ENCODE results near the gene REEP2. TPM values are rescaled to one million over a fixed set of nuclear protein-coding genes. Genes with fewer than 3 reads are reported as not detected.
A peak's percentile ranks its signal among the peaks of the same experiment; 100 is the strongest.

REEP2 gene
- total RNA-seq, 1 donor from 2014 or later, result 0.55 TPM

- H3K4me3 ChIP-seq, result peak overlapping the region; percentile 40
- no peak for TF ChIP-seq CTCF (IDR thresholded peaks at IDR 0.05)
- H3K27ac ChIP-seq, result no peak overlapping the region
- peaks cover 3% of the 10 kb centered on the region for H3K27me3 ChIP-seq
- DNase-seq (peak; percentile 61), ATAC-seq (peak; percentile 4)
- no peaks in the 10 kb centered on the region for H3K9me3 ChIP-seq
- H3K36me3 ChIP-seq, result peaks cover 22% of the 10 kb centered on the region
- H3K4me1 ChIP-seq, result peaks cover 11% of the 10 kb centered on the region
- intact Hi-C loops (cut with DNase I), result no loop called here
These were observed 761 bp downstream of the REEP2 start for GRCh38 chr5:138439477-138440158.

- no peak for ATAC-seq
These were observed 1.6 kb downstream of the REEP2 start for GRCh38 chr5:138440159-138441073.

DNA sequence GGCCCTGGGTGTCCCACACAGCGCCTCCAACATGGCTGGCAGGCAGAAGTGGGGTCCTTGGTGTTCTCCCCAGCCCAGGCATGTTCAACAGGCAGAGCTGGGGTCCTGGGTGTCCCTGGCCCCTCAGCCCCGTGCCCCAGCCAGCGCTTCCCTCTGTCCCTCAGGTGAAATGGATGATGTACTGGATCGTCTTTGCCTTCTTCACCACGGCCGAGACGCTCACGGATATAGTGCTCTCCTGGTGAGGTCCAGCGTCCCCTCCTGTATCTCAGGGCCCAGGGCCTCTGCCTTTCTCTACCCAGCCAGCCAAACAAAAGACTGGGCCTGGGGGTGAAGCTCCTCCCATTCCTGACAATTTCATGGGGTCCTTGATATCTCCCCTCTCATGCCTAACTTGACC is 2.4 kb downstream of the REEP2 start:
- no peak overlapping the region for H3K4me3 ChIP-seq
- peaks cover 6% of the 10 kb centered on the region for H3K36me3 ChIP-seq
- H3K27me3 ChIP-seq, result peaks cover 3% of the 10 kb centered on the region
- DNase-seq, result peak; percentile 40
- H3K4me1 ChIP-seq, result peaks cover 11% of the 10 kb centered on the region
- intact Hi-C loops (cut with DNase I), result no loop called here
- no peak for ATAC-seq
- no peaks in the 10 kb centered on the region for H3K9me3 ChIP-seq
- TF ChIP-seq CTCF (IDR thresholded peaks at IDR 0.05), result no peak
- no peak overlapping the region for H3K27ac ChIP-seq

More at GRCh38 chr5:138440159-138441073, 1.6 kb downstream of the REEP2 start:
- H3K4me3 ChIP-seq, result no peak overlapping the region
- TF ChIP-seq CTCF (IDR thresholded peaks at IDR 0.05), result no peak
- H3K27me3 ChIP-seq, result peaks cover 3% of the 10 kb centered on the region
- peak; percentile 48 for DNase-seq
- intact Hi-C loops (cut with DNase I), result no loop called here
- H3K27ac ChIP-seq, result no peak overlapping the region
- no peaks in the 10 kb centered on the region for H3K9me3 ChIP-seq
- peaks cover 11% of the 10 kb centered on the region for H3K4me1 ChIP-seq
- peaks cover 14% of the 10 kb centered on the region for H3K36me3 ChIP-seq

DNA sequence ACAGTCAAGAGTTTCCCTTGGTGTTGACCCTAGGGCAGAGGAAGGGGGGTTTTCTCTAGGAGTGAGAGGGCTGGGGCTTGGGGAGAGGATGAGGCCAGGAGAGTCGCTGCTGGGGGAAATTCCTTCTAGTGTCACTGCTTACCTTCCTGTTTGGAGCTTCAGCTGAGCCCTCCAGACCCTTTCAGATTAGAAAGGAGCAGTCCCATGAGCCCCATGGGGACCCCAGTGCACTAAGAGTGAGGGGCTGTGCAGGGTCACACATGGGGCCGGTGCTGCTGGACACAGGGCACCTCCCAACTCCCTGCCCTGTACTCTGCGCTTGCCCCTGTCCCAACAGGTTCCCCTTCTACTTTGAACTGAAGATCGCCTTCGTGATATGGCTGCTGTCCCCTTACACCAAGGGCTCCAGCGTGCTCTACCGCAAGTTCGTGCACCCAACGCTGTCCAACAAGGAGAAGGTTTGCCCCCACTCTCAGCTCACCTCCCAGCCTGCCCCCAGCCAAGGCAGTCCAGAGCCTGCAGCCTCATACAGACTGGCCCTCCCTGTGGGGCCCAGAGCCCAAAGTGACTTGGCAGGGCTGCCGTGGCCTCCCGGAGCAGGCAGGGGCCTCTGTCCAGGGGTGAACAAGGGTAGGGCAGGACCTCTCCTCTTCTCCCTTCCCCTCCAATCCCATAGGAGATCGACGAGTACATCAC is 5.4 kb downstream of the REEP2 start:
- Histone ChIP-seq H3K36me3 (no peaks in the 10 kb centered on the region), H3K9me3 (no peaks in the 10 kb centered on the region), H3K4me3 (no peak overlapping the region), H3K27me3 (peaks cover 3% of the 10 kb centered on the region), H3K4me1 (peaks cover 3% of the 10 kb centered on the region), H3K27ac (no peak overlapping the region)
- no peak for TF ChIP-seq CTCF (IDR thresholded peaks at IDR 0.05)
- ATAC-seq (no peak), DNase-seq (peak; percentile 54)
- intact Hi-C loops (cut with DNase I), result no loop called here

GRCh38 chr5:138444774-138445546 is 6.1 kb downstream of the REEP2 start:
- Histone ChIP-seq H3K27me3 (peaks cover under 1% of the 10 kb centered on the region), H3K9me3 (no peaks in the 10 kb centered on the region), H3K36me3 (no peaks in the 10 kb centered on the region), H3K4me1 (peaks cover 5% of the 10 kb centered on the region), H3K4me3 (no peak overlapping the region), H3K27ac (no peak overlapping the region)
- intact Hi-C loops (cut with DNase I), result no loop called here
- DNase-seq (peak; percentile 50), ATAC-seq (no peak)
- no peak for TF ChIP-seq CTCF (IDR thresholded peaks at IDR 0.05)

Measured in upper lobe of right lung (tissue), 1 donor.